HG03159 (cell line): Measurements from ENCODE around the gene GRK4.
A peak's percentile ranks its signal among the peaks of the same experiment; 100 is the strongest.
"Not testable (repeated sequence)": the region's sequence is repeated elsewhere in the genome, so short reads cannot be mapped to it uniquely, and the experiment has no call there.

ENCODE experiments used
- ATAC-seq: cut with Tn5 transposase; IDR thresholded peaks from one replicate; pipeline ENCODE4 v1.9.1; 2021; ENCODE audit warnings: mild to moderate bottlenecking, moderate library complexity; ENCODE audit not compliant: unreplicated experiment

GRK4 gene

GRCh38 chr4:2963175-2963965 lies at the start of gene GRK4, which contains the start of gene NOP14:
GRK4 (plus strand) TSS chr4:2963571; CDS start chr4:2964071, 500 bp downstream.
NOP14 (minus strand) TSS chr4:2963406; CDS start chr4:2963319, 87 bp downstream.
- ATAC-seq, result peak; percentile 85

DNA sequence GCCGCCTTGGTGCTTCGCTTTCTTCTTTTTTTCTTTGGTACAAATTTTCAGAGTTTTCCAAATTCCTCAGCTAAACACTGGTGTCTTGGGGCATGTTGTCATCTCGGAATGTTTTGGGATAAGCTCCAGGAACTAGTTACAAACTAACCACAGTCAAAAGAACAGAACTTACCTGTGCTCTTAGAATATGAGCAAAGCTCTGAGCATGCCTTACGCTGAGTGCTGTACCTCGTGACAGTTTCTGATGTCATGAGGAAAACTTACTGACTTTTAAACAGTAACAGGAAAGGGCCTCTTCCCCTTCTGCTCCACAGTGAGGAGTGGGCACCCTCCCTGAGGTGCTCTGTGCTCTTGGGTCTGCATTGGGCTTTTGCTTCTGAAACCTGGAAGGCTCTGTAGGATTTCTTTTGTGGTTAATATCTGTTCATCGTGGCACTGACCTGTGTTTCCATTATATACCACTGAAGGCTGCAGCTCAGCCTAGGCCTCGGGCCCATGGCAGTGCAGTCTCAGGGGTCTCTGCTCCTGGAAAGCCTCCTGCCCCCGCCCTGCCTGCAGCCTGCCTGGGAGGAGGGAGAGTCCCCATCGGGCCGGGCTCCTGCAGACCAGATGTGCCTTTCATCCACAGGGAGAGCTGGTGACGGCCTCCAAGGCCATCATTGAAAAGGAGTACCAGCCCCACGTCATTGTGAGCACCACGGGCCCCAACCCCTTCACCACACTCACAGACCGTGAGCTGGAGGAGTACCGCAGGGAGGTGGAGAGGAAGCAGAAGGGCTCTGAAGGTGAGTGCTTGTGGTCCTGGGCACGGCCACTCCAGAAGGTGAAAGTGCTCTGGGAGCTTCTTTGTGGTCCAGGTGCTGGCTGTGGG lies 48.9 kb upstream of the GRK4 start:
- no peak for ATAC-seq

DNA sequence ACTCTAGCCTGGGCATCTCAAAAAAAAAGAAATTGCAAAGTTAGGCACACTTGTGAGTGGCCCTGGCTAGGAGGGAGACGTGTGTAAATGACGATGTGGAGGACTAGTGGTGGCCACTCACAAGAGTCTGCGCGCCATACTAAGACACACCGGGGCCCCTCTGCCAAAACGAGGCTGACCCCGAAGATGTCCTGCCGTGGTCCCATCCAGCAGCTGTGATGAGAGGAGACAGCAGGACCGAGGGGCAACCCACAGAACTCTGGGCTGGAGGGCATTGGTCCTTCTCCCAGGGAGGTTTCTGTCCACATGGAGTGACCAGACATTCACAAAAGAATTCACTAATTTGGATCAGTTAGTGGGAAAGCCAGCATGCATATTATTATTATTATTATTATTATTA lies 47.6 kb upstream of the GRK4 start:
- no peak for ATAC-seq

GRCh38 chr4:2916696-2917095 lies 46.7 kb upstream of the GRK4 start:
- ATAC-seq, result not testable (repeated sequence)

DNA sequence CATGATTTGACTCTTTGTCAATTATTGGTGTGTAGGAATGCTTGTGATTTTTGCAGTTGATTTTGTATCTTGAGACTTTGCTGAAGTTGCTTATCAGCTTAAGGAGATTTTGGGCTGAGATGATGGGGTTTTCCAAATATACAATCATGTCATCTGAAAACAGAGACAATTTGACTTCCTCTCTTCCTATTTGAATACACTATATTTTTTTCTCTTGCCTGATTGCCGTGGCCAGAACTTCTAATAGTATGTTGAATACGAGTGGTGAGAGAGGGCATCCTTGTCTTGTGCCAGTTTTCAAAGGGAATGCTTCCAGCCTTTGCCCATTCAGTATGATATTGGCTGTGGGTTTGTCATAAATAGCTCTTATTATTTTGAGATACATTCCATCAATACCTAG lies 45.1 kb upstream of the GRK4 start:
- not testable (repeated sequence) for ATAC-seq

DNA sequence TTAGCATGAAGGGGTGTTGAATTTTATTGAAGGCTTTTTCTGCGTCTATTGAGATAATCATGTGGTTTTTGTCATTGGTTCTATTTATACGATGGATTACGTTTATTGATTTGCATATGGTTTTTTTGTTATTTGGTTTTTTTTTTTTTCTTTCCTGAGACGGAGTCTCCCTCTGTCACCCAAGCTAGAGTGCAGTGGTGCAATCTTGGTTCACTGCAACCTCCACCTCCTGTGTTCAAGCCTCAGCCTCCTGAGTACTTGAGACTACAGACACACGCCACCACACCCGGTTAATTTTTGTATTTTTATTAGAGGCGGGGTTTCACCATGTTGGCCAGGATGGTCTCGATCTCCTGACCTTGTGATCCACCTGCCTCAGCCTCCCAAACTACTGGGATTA lies 44.7 kb upstream of the GRK4 start:
- not testable (repeated sequence) for ATAC-seq

GRCh38 chr4:2922453-2923101 lies 40.8 kb upstream of the GRK4 start:
- not testable (repeated sequence) for ATAC-seq

DNA sequence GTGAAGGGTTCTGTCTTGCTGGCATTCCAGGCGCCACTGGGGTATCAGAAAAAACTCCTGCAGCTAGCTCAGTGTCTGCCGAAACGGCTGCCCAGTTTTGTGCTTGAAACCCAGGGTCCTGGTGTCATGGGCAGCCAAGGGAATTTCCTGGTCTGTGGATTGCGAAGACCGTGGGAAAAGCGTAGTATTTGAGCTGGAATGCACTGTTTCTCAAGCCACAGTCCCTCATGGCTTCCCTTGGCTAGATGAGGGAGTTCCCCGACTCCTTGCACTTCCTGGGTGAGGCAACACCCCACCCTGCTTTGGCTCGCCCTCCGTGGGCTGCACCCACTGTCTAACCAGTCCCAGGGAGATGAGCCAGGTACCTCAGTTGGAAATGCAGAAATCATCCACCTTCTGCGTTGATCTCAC lies 40.2 kb upstream of the GRK4 start:
- no peak for ATAC-seq

DNA sequence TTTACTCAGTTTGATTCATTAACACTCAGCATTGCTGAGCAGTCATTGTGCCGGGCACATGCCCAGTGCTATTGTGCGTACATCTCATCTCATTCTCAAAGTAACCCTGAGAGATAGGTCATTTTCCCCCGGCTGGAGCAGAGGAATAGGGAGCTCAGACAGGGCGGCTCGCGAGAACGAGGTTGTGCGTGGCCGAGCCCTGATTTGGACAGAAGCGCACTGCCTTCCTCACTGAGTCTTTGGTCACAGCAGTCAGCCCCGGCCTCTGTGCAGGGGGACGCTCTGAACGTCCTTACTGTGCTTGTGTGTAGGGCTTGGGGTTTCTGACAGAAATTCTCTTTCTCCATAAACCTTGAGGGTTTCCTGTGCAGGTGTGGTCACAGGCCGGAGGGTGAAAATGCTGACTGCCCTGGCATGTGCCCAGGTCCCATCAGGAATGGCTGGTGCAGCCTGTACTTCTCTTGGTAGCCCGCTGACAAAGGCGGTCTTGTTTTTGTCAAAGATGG lies 39.6 kb upstream of the GRK4 start:
- no peak for ATAC-seq

GRCh38 chr4:2924286-2924685 lies 39.1 kb upstream of the GRK4 start:
- no peak for ATAC-seq

GRCh38 chr4:2924765-2925301 lies 38.5 kb upstream of the GRK4 start:
- ATAC-seq, result no peak

GRCh38 chr4:2925496-2925895 lies 37.9 kb upstream of the GRK4 start:
- ATAC-seq, result no peak

- no peak for ATAC-seq
Observed at GRCh38 chr4:2925931-2926860, 37.2 kb upstream of the GRK4 start.

- ATAC-seq, result no peak
Observed at GRCh38 chr4:2927016-2927695, 36.2 kb upstream of the GRK4 start.

- ATAC-seq, result no peak
Observed at GRCh38 chr4:2927696-2928075, 35.7 kb upstream of the GRK4 start.

DNA sequence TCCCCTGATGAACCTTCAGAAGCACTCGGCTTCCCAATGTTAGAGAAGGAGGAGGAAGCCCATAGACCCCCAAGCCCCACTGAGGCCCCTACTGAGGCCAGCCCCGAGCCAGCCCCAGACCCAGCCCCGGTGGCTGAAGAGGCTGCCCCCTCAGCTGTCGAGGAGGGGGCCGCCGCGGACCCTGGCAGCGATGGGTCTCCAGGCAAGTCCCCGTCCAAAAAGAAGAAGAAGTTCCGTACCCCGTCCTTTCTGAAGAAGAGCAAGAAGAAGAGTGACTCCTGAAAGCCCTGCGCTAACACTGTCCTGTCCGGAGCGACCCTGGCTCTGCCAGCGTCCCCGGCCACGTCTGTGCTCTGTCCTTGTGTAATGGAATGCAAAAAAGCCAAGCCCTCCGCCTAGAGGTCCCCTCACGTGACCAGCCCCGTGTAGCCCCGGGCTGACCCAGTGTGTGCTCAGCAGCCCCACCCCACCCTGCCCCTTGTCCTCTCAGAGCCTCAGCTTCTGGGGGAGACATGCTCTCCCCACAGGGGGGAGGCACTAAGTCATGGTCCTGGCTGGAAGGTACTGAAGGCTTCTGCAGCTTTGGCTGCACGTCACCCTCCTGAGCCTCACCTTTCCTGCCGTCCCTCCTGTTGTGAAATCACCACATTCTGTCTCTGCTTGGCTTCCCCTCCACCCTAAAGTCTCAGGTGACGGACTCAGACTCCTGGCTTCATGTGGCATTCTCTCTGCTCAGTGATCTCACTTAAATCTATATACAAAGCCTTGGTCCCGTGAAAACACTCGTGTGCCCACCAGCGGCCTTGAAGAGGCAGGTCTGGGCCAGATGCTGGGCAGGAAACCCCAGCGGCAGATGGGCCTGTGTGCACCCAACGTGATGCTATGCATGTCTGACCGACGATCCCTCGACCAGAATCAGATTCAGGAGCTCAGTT lies 34.9 kb upstream of the GRK4 start:
- no peak for ATAC-seq

GRCh38 chr4:2929469-2929868 lies 33.9 kb upstream of the GRK4 start:
- no peak for ATAC-seq

DNA sequence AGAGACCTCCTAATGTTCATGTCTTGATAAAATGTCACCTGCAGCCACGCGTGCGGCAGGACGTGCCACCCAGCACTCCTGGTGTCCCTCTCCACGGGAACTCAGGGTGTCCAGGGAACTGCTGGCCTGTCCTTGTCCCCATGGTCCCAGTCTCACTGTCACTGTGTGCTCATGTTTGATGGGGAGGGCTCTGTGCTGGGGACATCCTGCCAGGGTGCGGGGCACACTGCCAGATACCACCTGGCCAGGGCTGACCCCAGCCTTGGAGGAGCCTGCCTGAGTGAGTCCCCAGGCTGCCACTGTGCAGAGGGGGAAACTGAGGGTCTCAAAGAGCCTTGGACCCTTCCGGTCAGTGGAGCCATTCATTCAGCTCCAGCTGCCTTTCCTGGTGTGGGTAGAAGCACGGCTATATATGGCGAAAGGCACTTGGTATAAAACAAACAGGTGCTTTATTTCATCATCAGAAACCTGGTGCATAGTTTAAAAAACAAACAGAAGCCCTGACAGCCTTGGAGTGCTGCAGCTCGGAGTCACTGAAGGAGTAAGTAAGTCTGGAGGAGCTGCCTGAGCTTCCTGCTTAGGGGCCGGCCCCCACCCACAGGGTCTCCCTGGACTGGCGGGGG lies 33.1 kb upstream of the GRK4 start:
- no peak for ATAC-seq
